Measurements from ENCODE around the gene DNAAF1. TPM values are rescaled to one million over a fixed set of nuclear protein-coding genes. Genes with fewer than 3 reads are reported as not detected.
"Not testable (repeated sequence)": the region's sequence is repeated elsewhere in the genome, so short reads cannot be mapped to it uniquely, and the experiment has no call there.

DNAAF1 gene
- total RNA-seq, 1 experiment from 2014 or later = not detected

- TF ChIP-seq CTCF (IDR thresholded peaks at IDR 0.05) = no peak
- no peak for TF ChIP-seq REST (IDR thresholded peaks at IDR 0.05; ENCODE audit: insufficient read depth in 1 of 2, low read depth in 2 of 2, low read length in 1 of 2)
- TF ChIP-seq TCF7L2 (IDR thresholded peaks at IDR 0.05; ENCODE audit: low read depth, low read length) = no peak
- TF ChIP-seq POLR2AphosphoS5 (IDR thresholded peaks at IDR 0.05; ENCODE audit: low read depth, low read length) = no peak
- no peak for TF ChIP-seq SIN3A (IDR thresholded peaks at IDR 0.05; ENCODE audit: borderline replicate concordance, insufficient read depth, low read depth, low read length)
- BruUV-seq (replicated peaks) = no TSS peak
- Histone ChIP-seq H3K4me3 (ENCODE audit: low read depth in 2 of 2, low read length in 2 of 2) (no peak overlapping the region), H3K9me3 (ENCODE audit: control insufficient read depth, insufficient read depth, low read depth, low read length) (no peaks in the 10 kb centered on the region), H3K4me1 (ENCODE audit: control insufficient read depth, insufficient read depth, low read length) (no peaks in the 10 kb centered on the region), H3K27ac (ENCODE audit: low read length) (no peak overlapping the region), H3K27me3 (ENCODE audit: control insufficient read depth, insufficient read depth, low read length) (no peaks in the 10 kb centered on the region), H3K36me3 (ENCODE audit: control insufficient read depth, insufficient read depth, low read length) (no peaks in the 10 kb centered on the region)
- in situ Hi-C loops (cut with HindIII; ENCODE audit: low pct_unique_long_range_greater_than_20kb, low sequenced_read_pairs) (no loop called here), intact Hi-C loops (cut with micrococcal nuclease; ENCODE audit: unreplicated experiment) (no loop called here)
- CTCF ChIA-PET = no interaction called here
- ATAC-seq = no peak
- DNase-seq (ENCODE audit: low read depth, low spot score) = no peak
- POLR2A ChIA-PET = no interaction called here
Observed at GRCh38 chr16:84199097-84199496, 54.0 kb downstream of the DNAAF1 start.

DNA sequence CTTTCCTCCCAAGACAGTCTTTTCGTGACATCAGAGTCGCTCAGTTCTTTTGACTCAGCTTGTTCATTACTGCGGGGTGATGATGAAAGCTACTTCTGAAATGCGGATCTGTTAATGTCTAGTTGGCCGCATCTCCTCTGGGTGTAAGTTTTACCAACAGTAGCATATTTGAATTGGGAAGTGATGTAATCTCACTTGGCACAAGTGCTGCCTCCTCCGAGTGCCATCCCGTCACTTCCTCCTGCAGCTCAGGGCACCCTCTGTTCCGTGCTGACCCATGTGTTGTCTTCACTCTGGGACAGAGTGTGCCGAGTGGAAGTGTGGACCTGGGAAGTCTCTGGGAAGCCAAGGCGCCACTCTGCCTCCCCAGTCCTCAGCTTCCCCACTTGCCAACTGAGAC is 54.8 kb downstream of the DNAAF1 start:
- TF ChIP-seq POLR2AphosphoS5 (IDR thresholded peaks at IDR 0.05; ENCODE audit: low read depth, low read length) (no peak), CTCF (IDR thresholded peaks at IDR 0.05) (no peak), REST (IDR thresholded peaks at IDR 0.05; ENCODE audit: insufficient read depth in 1 of 2, low read depth in 2 of 2, low read length in 1 of 2) (no peak), TCF7L2 (IDR thresholded peaks at IDR 0.05; ENCODE audit: low read depth, low read length) (no peak), SIN3A (IDR thresholded peaks at IDR 0.05; ENCODE audit: borderline replicate concordance, insufficient read depth, low read depth, low read length) (no peak)
- Histone ChIP-seq H3K36me3 (ENCODE audit: control insufficient read depth, insufficient read depth, low read length) (no peaks in the 10 kb centered on the region), H3K27ac (ENCODE audit: low read length) (no peak overlapping the region), H3K9me3 (ENCODE audit: control insufficient read depth, insufficient read depth, low read depth, low read length) (no peaks in the 10 kb centered on the region), H3K27me3 (ENCODE audit: control insufficient read depth, insufficient read depth, low read length) (no peaks in the 10 kb centered on the region), H3K4me3 (ENCODE audit: low read depth in 2 of 2, low read length in 2 of 2) (no peak overlapping the region), H3K4me1 (ENCODE audit: control insufficient read depth, insufficient read depth, low read length) (no peaks in the 10 kb centered on the region)
- ChIA-PET POLR2A (no interaction called here), CTCF (no interaction called here)
- BruUV-seq (replicated peaks) = no TSS peak
- ATAC-seq (no peak), DNase-seq (ENCODE audit: low read depth, low spot score) (no peak)
- intact Hi-C loops (cut with micrococcal nuclease; ENCODE audit: unreplicated experiment) = no loop called here
- in situ Hi-C loops (cut with HindIII; ENCODE audit: low pct_unique_long_range_greater_than_20kb, low sequenced_read_pairs) = no loop called here

GRCh38 chr16:84204551-84204950 is 59.4 kb downstream of the DNAAF1 start:
- POLR2A ChIA-PET; BruUV-seq (replicated peaks); intact Hi-C loops (cut with micrococcal nuclease; ENCODE audit: unreplicated experiment); H3K27ac ChIP-seq (ENCODE audit: low read length); H3K27me3 ChIP-seq (ENCODE audit: control insufficient read depth, insufficient read depth, low read length); DNase-seq (ENCODE audit: low read depth, low spot score); H3K9me3 ChIP-seq (ENCODE audit: control insufficient read depth, insufficient read depth, low read depth, low read length); H3K4me3 ChIP-seq (ENCODE audit: low read depth in 2 of 2, low read length in 2 of 2); ATAC-seq; CTCF ChIA-PET; H3K4me1 ChIP-seq (ENCODE audit: control insufficient read depth, insufficient read depth, low read length); H3K36me3 ChIP-seq (ENCODE audit: control insufficient read depth, insufficient read depth, low read length); in situ Hi-C loops (cut with HindIII; ENCODE audit: low pct_unique_long_range_greater_than_20kb, low sequenced_read_pairs): not testable (repeated sequence)

- ATAC-seq; H3K27ac ChIP-seq (ENCODE audit: low read length); BruUV-seq (replicated peaks); H3K36me3 ChIP-seq (ENCODE audit: control insufficient read depth, insufficient read depth, low read length); intact Hi-C loops (cut with micrococcal nuclease; ENCODE audit: unreplicated experiment); H3K4me3 ChIP-seq (ENCODE audit: low read depth in 2 of 2, low read length in 2 of 2); H3K9me3 ChIP-seq (ENCODE audit: control insufficient read depth, insufficient read depth, low read depth, low read length); H3K27me3 ChIP-seq (ENCODE audit: control insufficient read depth, insufficient read depth, low read length); POLR2A ChIA-PET; CTCF ChIA-PET; in situ Hi-C loops (cut with HindIII; ENCODE audit: low pct_unique_long_range_greater_than_20kb, low sequenced_read_pairs); H3K4me1 ChIP-seq (ENCODE audit: control insufficient read depth, insufficient read depth, low read length); DNase-seq (ENCODE audit: low read depth, low spot score): not testable (repeated sequence)
Observed at GRCh38 chr16:84205123-84205522, 60.0 kb downstream of the DNAAF1 start.
